ENCODE measurements around the gene TTYH3. TPM values are rescaled to one million over a fixed set of nuclear protein-coding genes. Genes with fewer than 3 reads are reported as not detected.

The TTYH3 gene
- total and polyA plus RNA-seq, 7 experiments from 2014 or later: 0.53 to 115 (median 18.1) TPM

DNA sequence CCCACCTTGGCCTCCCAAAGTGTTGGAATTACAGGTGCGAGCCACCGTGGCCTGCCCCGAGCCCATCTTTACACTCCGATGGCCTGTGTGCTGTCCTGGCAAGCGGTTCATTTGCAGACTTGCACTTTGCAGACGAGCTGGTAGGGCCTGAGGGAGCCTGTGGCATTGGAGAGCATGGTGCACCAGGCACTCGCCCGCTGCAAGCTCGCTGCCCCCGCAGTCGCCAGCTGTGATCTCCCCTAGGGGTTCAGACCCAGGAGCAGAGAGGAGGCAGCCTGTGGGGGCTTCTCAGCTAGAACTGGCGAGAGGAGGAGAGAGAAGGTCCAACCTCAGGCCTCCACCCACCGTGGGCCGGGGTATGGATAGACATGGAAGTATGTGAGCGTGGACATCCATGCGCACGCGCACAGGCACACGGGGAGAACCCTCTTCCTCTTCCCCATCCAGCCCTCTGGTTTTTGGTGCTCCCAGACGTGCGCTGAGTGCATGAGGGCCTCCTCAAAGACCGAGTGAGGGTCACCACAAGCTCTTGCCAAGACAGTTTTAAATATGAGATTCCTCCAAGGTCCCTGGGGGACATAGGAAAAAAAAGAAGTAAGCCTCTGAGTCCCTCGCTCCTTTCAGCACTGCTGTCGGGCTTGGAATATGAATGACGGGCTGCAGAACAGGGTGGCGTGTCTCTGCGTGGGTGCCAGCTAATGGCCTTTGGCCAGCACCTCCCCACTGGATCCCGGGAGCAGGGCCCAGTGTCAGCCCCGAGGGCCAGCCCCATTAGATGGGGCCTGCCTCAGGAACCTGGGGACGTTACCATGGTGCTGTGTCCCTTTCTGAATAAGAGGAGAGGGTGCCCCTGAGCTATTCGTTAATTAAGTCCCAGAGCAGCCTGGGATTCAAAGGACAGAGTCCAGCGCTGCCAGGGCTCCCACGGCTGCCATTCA is 15.1 kb upstream of the TTYH3 start:
- no peak for ATAC-seq
- no peak overlapping the region for H3K4me3 ChIP-seq (ENCODE audit: low read length)
- H3K27me3 Mint-ChIP-seq: no peaks in the 10 kb centered on the region
- no peaks in the 10 kb centered on the region for H3K36me3 Mint-ChIP-seq
- H3K4me3 Mint-ChIP-seq: no peak overlapping the region
- H3K27me3 ChIP-seq (ENCODE audit: control insufficient read depth in 2 of 2, insufficient read depth in 2 of 2, low read length in 2 of 2): no peaks in the 10 kb centered on the region
- H3K9me3 Mint-ChIP-seq: no peaks in the 10 kb centered on the region
- DNase-seq: no peak
- H3K4me1 ChIP-seq (ENCODE audit: control insufficient read depth in 2 of 2, insufficient read depth in 2 of 2, low read length in 2 of 2): no peaks in the 10 kb centered on the region
- intact Hi-C loops (cut with micrococcal nuclease): no loop called here
- H3K27ac Mint-ChIP-seq: no peak overlapping the region
- H3K4me1 Mint-ChIP-seq: peaks cover 0 to 2% (median 0%) of the 10 kb centered on the region in 7 donors
- ChIA-PET POLR2A (no interaction called here), CTCF (no interaction called here)
- H3K27ac ChIP-seq (ENCODE audit: low read depth, low read length): no peak overlapping the region
- no peaks in the 10 kb centered on the region for H3K36me3 ChIP-seq (ENCODE audit: control insufficient read depth in 2 of 3, insufficient read depth in 3 of 3, low read length in 3 of 3)
- H3K9me3 ChIP-seq (ENCODE audit: control insufficient read depth in 2 of 3, low read length in 3 of 3): no peaks in the 10 kb centered on the region

- H3K9me3 ChIP-seq (ENCODE audit: control insufficient read depth in 2 of 3, low read length in 3 of 3): no peaks in the 10 kb centered on the region
- H3K4me3 ChIP-seq (ENCODE audit: low read length): no peak overlapping the region
- ATAC-seq: no peak
- ChIA-PET POLR2A (no interaction called here), CTCF (no interaction called here)
- H3K27me3 ChIP-seq (ENCODE audit: control insufficient read depth in 2 of 2, insufficient read depth in 2 of 2, low read length in 2 of 2): no peaks in the 10 kb centered on the region
- H3K9me3 Mint-ChIP-seq: no peaks in the 10 kb centered on the region
- H3K27ac ChIP-seq (ENCODE audit: low read depth, low read length): no peak overlapping the region
- H3K36me3 Mint-ChIP-seq: no peaks in the 10 kb centered on the region
- intact Hi-C loops (cut with micrococcal nuclease): no loop called here
- H3K4me1 Mint-ChIP-seq: peaks cover 0 to 2% (median 0%) of the 10 kb centered on the region in 7 donors
- no peaks in the 10 kb centered on the region for H3K27me3 Mint-ChIP-seq
- DNase-seq: no peak
- no peaks in the 10 kb centered on the region for H3K36me3 ChIP-seq (ENCODE audit: control insufficient read depth in 2 of 3, insufficient read depth in 3 of 3, low read length in 3 of 3)
- H3K4me3 Mint-ChIP-seq: no peak overlapping the region
- H3K4me1 ChIP-seq (ENCODE audit: control insufficient read depth in 2 of 2, insufficient read depth in 2 of 2, low read length in 2 of 2): no peaks in the 10 kb centered on the region
- H3K27ac Mint-ChIP-seq: no peak overlapping the region
Measured at GRCh38 chr7:2617325-2617905, 14.4 kb upstream of the TTYH3 start.

DNA sequence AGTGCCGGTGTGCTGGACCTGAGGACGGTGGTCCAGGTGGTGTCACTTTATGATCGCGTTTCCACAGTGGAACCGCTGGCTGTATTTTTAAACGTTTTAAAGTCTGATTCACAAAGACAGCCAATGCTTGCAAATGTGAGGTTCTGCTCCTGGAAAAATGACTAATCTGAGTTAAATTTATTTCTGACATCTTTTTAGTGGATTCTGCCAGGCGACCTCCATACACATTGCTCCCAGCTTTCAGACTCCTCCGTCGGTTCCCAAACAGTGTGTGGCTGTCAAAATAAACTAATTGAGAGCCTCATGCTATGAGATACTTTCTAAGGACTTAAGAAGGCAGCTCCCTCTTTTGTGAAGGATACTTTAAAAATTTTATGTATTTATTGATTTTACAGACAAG is 12.7 kb upstream of the TTYH3 start:
- Histone ChIP-seq H3K4me1 (ENCODE audit: control insufficient read depth in 2 of 2, insufficient read depth in 2 of 2, low read length in 2 of 2) (no peaks in the 10 kb centered on the region), H3K9me3 (ENCODE audit: control insufficient read depth in 2 of 3, low read length in 3 of 3) (no peaks in the 10 kb centered on the region), H3K27ac (ENCODE audit: low read depth, low read length) (no peak overlapping the region), H3K27me3 (ENCODE audit: control insufficient read depth in 2 of 2, insufficient read depth in 2 of 2, low read length in 2 of 2) (no peaks in the 10 kb centered on the region), H3K36me3 (ENCODE audit: control insufficient read depth in 2 of 3, insufficient read depth in 3 of 3, low read length in 3 of 3) (no peaks in the 10 kb centered on the region), H3K4me3 (ENCODE audit: low read length) (no peak overlapping the region)
- ChIA-PET POLR2A (no interaction called here), CTCF (no interaction called here)
- intact Hi-C loops (cut with micrococcal nuclease): no loop called here
- Mint-ChIP-seq H3K36me3 (no peaks in the 10 kb centered on the region), H3K9me3 (no peaks in the 10 kb centered on the region), H3K27me3 (no peaks in the 10 kb centered on the region), H3K4me3 (no peak overlapping the region), H3K4me1 (peaks cover 0 to 4% (median 0%) of the 10 kb centered on the region in 7 donors), H3K27ac (no peak overlapping the region)
- DNase-seq (no peak), ATAC-seq (no peak)

DNA sequence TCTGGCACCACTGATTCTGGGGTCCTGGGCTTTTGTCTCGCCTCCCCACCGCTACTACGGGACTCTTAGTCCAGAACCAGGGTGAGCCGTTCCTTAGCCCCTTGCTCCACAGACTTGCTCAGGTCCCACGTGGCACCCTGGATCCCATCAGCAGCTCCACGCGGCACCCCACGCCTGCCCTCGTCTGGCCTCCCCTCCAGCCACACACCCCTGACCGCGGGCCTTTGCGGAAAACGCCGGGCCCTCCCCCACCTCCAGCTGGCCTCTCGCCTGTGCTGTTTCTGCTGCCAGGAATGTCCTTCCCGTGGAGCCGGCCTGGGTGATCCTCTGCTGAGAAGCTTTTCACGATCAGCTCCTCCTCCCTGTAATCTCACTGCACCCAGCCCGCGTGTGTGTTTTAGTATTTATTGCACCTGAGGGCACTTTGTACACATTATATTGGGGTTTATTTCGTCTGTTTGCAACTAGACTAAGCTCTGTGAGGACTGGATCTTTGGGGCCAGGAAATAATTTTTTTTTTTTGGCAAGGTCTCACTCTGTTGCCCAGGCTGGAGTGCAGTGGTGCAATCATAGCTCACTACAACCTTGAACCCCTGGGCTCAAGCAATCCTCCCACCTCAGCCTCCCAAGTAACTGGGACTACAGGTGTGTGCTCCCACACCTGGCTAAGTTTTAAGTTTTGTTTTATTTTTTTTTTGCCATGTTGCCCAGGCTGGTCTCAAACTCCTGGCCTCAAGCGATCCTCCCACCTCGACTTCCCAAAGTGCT is 10.5 kb upstream of the TTYH3 start:
- no peak overlapping the region for H3K27ac Mint-ChIP-seq
- no peak overlapping the region for H3K27ac ChIP-seq (ENCODE audit: low read depth, low read length)
- DNase-seq (no peak), ATAC-seq (no peak)
- H3K4me1 ChIP-seq (ENCODE audit: control insufficient read depth in 2 of 2, insufficient read depth in 2 of 2, low read length in 2 of 2): no peaks in the 10 kb centered on the region
- no peaks in the 10 kb centered on the region for H3K36me3 ChIP-seq (ENCODE audit: control insufficient read depth in 2 of 3, insufficient read depth in 3 of 3, low read length in 3 of 3)
- H3K9me3 Mint-ChIP-seq: no peaks in the 10 kb centered on the region
- H3K27me3 Mint-ChIP-seq: no peaks in the 10 kb centered on the region
- no peak overlapping the region for H3K4me3 Mint-ChIP-seq
- peaks cover 0 to 4% (median 0%) of the 10 kb centered on the region in 7 donors for H3K4me1 Mint-ChIP-seq
- H3K4me3 ChIP-seq (ENCODE audit: low read length): no peak overlapping the region
- intact Hi-C loops (cut with micrococcal nuclease): no loop called here
- ChIA-PET POLR2A (no interaction called here), CTCF (interaction anchor here (0.7 kb wide), 1 partner anchor 11 kb away, joined by 5 read pairs; no protein-coding TSS in a partner anchor)
- H3K9me3 ChIP-seq (ENCODE audit: control insufficient read depth in 2 of 3, low read length in 3 of 3): no peaks in the 10 kb centered on the region
- no peaks in the 10 kb centered on the region for H3K27me3 ChIP-seq (ENCODE audit: control insufficient read depth in 2 of 2, insufficient read depth in 2 of 2, low read length in 2 of 2)
- no peaks in the 10 kb centered on the region for H3K36me3 Mint-ChIP-seq

- no peak for ATAC-seq
- ChIA-PET POLR2A (interaction anchor here (0.5 kb wide), 1 partner anchor 26 kb away, joined by 3 read pairs; no protein-coding TSS in a partner anchor), CTCF (no interaction called here)
- H3K4me3 Mint-ChIP-seq: no peak overlapping the region
- no peaks in the 10 kb centered on the region for H3K36me3 Mint-ChIP-seq
- H3K4me1 Mint-ChIP-seq: peaks cover 0 to 6% (median 0%) of the 10 kb centered on the region in 7 donors
- H3K4me3 ChIP-seq (ENCODE audit: low read length): no peak overlapping the region
- no peak overlapping the region for H3K27ac ChIP-seq (ENCODE audit: low read depth, low read length)
- H3K27me3 Mint-ChIP-seq: no peaks in the 10 kb centered on the region
- H3K9me3 ChIP-seq (ENCODE audit: control insufficient read depth in 2 of 3, low read length in 3 of 3): no peaks in the 10 kb centered on the region
- no peaks in the 10 kb centered on the region for H3K36me3 ChIP-seq (ENCODE audit: control insufficient read depth in 2 of 3, insufficient read depth in 3 of 3, low read length in 3 of 3)
- no peak for DNase-seq
- intact Hi-C loops (cut with micrococcal nuclease): no loop called here
- H3K27me3 ChIP-seq (ENCODE audit: control insufficient read depth in 2 of 2, insufficient read depth in 2 of 2, low read length in 2 of 2): no peaks in the 10 kb centered on the region
- H3K27ac Mint-ChIP-seq: no peak overlapping the region
- H3K4me1 ChIP-seq (ENCODE audit: control insufficient read depth in 2 of 2, insufficient read depth in 2 of 2, low read length in 2 of 2): no peaks in the 10 kb centered on the region
- H3K9me3 Mint-ChIP-seq: no peaks in the 10 kb centered on the region
Measured at GRCh38 chr7:2621948-2622640, 9.7 kb upstream of the TTYH3 start.

DNA sequence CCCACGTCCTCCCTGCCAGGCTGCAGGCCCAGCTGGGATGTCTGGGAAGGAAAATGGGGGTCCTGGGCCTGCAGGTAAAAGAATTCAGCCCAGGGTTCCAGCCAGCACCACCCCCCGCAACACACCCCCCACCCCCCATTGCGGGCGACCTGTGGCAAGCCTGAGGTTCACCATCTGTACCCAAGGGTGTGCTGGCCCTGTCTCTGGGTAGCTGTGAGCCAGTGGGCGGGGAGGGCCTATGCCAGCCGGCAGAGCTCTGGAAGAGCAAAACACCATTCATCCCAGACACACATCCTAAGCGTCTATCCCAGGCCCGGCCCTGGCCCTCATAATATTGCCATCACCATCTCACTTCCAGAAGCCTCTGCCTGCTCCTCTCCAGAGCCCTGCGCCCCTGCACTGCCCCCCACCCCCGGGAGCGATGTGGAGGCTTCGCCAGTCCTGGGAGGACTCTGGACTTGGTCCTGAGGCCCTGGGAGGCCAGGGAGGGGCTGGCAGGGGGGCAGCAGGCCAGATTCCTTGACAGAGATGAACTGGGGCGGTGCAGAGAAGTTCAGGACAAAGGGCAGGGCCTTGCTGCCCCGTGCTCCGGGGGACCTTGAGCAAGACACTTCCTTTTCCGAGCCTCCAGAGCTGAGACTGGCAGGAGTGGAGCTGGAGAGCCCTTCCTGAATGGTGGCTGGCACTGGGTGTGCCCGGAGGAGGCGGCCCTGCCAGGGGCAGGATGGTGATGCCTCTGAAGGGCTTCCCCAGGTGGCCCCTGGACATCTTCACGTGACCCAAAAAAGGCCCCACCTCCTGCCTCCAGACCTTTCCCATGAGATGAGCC is 8.7 kb upstream of the TTYH3 start:
- no peak overlapping the region for H3K27ac ChIP-seq (ENCODE audit: low read depth, low read length)
- no peaks in the 10 kb centered on the region for H3K36me3 ChIP-seq (ENCODE audit: control insufficient read depth in 2 of 3, insufficient read depth in 3 of 3, low read length in 3 of 3)
- no peaks in the 10 kb centered on the region for H3K27me3 ChIP-seq (ENCODE audit: control insufficient read depth in 2 of 2, insufficient read depth in 2 of 2, low read length in 2 of 2)
- no peaks in the 10 kb centered on the region for H3K9me3 Mint-ChIP-seq
- no peaks in the 10 kb centered on the region for H3K4me1 ChIP-seq (ENCODE audit: control insufficient read depth in 2 of 2, insufficient read depth in 2 of 2, low read length in 2 of 2)
- intact Hi-C loops (cut with micrococcal nuclease): no loop called here
- H3K27me3 Mint-ChIP-seq: no peaks in the 10 kb centered on the region
- no peaks in the 10 kb centered on the region for H3K9me3 ChIP-seq (ENCODE audit: control insufficient read depth in 2 of 3, low read length in 3 of 3)
- no peak overlapping the region for H3K27ac Mint-ChIP-seq
- ATAC-seq (peak; percentile 74), DNase-seq (no peak)
- CTCF ChIA-PET: no interaction called here
- POLR2A ChIA-PET: no interaction called here
- H3K4me1 Mint-ChIP-seq: peaks cover 0 to 6% (median 0%) of the 10 kb centered on the region in 7 donors
- H3K4me3 ChIP-seq (ENCODE audit: low read length): no peak overlapping the region
- H3K4me3 Mint-ChIP-seq: no peak overlapping the region
- no peaks in the 10 kb centered on the region for H3K36me3 Mint-ChIP-seq

All from naive thymus-derived CD4-positive, alpha-beta T cell (primary cell).